GM19043 (cell line): ENCODE results near the gene APPBP2.
"Not testable (repeated sequence)": the region's sequence is repeated elsewhere in the genome, so short reads cannot be mapped to it uniquely, and the experiment has no call there.

Source experiments
- ATAC-seq: cut with Tn5 transposase; IDR thresholded peaks from one replicate; pipeline ENCODE4 v1.9.1; 2021; ENCODE audit warnings: low read depth; ENCODE audit not compliant: unreplicated experiment

APPBP2 gene

DNA sequence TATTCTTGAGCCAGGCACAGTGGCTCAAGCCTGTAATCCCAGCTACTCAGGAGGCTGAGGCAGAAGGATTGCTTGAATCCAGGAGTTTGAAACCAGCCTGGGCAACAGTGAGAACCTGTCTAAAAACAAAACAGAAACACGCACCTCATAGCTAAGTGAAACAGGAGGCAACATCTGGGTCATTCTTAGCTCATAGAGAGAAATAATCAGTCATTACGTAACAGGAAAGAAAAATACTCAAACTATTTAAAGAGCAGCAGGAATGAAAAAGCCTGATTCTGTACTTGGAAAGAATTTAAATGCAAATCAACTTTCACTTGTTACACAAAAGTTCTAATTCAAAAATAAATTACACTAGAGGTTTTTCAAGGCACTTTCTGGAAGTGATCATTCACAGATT, 86.5 kb downstream of the APPBP2 start:
- ATAC-seq = no peak

DNA sequence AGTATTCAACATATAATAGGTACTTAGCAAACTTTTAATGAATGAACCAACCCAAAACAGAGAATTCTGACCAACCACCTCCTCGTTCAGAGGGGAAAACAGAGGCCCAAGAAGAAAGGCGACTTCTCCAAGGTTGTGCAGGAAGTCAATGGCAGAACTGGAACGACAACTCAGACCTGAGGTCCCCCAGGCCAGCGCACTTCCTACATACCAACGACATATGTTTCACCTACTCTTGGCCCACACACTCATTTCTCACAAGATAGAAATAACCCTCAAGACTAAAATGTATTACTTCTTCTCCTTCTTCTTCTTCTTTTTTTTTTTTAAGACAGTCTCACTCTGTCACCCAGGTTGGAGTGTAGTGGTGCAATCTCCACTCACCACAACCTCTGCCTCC, 89.4 kb downstream of the APPBP2 start:
- no peak for ATAC-seq

DNA sequence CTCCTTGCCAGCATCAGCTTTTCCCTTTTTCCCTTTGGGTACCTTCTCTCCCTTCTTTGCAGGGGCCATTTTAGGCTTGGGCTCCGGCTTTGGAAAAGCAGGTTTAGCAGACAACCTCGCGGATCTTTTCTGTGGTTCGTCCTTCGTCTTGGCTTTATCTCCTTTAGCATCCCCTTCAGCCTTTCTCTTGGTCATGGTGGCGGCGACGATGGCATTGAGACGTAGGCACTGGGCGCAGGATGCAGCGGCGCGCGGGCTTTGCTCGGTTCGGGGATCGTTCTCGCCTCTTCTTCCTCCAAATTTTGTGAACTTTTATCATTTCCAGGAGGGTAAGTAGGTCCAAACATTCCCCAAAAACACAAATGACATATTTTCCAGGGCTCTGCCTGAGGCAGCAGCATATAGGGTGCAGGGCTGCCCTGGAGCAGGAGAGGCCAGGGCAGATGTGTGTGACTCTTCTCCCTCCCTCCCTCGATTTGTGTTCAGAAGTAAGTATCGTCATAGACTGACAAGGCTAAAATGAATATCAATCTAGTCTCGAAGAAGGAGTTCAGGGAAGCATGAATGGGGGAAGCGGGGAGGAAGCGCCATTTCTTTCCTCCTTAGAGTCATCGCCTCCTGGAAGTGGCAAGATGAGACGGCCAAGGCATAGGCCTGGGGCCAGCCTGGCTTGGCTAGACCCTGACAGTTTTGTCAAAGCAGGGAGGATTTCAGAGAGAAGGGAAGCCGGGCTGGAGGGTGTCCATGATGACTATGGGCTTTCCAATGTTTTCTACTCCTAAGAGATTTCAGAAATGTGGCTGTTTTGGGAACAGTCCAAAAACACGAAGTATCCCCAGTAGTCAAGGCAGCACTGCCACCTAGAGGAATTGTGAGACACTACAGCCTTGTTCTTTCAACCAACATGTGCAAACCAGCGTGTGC, 90.5 kb downstream of the APPBP2 start:
- no peak for ATAC-seq

DNA sequence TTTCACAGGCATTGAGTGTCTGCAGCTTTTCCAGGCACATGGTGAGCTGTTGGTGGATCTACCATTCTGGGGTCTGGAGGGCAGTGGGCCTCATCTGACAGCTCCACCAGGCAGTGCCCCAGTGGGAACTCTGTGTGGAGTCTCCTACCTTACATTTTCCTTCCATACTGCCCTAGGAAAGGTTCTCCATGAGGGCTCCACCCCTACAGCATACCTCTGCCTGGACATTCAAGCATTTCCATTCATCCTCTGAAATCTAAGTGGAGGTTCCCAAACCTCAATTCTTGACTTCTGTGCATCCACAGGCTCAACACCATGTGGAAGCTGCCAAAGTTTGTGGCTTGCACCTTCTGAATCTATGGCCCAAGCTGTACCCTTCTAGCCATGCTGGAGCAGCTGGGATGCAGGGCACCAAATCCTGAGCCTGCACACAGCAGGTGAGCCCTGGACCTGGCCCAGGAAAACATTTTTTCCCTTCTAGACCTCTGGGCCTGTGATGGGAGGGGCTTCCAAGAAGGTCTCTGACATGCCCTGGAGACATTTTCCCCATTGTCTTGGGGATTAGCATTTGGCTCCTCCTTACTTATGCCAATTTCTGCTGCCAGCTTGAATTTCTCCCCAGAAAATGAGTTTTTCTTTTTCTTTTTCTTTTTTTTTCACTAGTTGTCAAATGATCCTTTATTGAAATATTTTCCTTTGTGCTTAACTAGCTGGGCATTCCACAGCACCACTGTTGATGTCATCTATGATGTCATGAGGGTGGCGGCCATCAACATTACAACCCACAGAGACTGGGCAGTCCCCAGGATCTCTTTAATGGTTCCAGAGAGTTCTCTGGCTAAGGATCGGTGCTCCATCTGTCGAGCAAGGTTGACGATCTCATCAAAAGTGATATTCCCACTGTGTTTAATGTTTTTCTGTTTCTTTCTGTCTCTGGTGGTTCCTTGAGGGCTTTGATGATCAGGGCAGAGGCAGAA, 92.7 kb downstream of the APPBP2 start:
- not testable (repeated sequence) for ATAC-seq

DNA sequence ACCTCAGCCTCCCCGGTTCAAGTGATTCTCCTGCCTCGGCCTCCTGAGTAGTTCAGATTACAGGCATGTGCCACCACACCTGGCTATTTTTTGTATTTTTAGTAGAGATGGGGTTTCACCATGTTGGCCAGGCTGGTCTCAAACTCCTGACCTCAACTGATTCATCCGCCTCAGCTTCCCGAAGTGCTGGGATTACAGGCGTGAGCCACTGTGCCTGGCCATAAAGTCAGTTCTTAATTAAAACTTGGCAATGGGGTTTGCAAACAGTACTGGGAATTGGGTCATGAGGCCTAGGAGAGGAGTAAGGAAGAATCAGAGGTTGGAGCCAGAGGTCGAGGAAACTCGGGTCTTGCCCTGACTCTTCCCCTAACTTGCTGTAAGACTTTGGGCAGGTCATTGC, 95.5 kb downstream of the APPBP2 start:
- not testable (repeated sequence) for ATAC-seq

DNA sequence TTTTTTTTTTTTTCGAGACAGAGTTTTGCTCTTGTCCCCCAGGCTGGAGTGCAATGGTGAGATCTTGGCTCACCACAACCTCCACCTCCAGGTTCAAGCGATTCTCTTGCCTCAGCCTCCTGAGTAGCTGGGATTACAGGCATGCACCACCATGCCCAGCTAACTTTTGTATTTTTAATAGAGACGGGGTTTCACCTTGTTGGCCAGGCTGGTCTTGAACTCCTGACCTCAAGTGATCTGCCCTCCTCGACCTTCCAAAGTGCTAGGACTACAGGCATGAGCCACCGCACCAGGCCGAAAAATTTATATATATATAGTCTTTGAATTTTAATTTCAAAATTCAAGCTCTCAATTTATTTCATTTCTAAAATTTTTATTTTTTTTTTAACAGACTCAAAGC, 97.6 kb downstream of the APPBP2 start:
- not testable (repeated sequence) for ATAC-seq

DNA sequence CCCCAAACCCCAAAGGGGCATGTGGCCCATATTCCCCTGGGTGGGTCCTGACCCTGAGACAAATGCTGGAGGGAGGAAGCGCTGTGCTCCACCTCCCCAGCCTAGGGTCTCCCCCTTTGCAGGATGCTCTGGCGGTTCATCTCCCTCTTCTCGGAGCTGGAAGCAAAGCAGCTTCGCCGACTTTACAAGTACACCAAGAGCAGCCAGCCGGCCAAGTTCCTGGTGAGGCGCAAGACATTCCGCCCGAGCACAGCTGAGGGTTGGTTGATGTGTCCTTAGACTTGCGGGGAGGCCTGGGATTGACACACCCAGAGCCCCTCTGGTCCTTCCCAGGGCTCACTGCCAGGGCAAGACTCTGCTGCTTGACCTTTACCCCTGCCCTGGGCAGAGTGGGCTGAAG, 99.4 kb downstream of the APPBP2 start:
- ATAC-seq = no peak

DNA sequence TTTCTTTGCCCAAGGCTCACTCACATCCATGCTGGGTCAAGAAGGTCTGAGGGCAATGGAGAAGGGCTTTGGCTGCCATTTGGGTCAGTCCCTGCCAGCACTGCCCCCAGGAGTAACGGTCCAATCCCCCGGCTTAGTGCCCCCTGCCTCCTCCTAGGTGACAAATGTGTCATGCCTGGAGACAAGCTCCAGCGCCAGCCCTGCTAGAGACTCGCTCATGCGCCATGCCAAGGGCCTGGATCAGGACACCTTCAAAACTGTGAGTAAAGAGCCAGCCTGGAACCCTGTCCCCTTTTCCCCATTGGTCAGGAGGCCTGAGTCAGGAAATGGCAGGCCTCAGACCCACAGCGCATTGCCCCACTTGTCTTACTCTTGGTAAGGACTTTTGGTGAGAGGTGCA, 100.4 kb downstream of the APPBP2 start:
- ATAC-seq = no peak

DNA sequence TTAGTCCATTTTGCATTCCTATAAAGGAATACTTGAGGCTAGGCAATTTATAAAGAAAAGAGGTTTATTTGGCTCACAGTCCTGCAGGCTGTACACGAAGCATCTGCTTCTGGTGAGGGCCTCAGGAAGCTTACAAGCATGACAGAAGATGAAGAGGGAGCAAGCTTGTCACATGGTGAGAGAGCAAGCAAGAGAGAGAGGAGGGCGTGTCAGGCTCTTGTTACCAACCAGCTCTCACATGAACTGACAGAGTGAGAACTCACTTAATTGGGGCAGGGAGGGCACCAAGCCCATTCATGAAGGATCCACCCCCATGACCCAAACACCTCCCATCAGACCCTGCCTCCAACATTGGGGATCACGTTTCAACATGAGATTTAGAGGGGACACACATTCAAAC, 102.2 kb downstream of the APPBP2 start:
- ATAC-seq = no peak

DNA sequence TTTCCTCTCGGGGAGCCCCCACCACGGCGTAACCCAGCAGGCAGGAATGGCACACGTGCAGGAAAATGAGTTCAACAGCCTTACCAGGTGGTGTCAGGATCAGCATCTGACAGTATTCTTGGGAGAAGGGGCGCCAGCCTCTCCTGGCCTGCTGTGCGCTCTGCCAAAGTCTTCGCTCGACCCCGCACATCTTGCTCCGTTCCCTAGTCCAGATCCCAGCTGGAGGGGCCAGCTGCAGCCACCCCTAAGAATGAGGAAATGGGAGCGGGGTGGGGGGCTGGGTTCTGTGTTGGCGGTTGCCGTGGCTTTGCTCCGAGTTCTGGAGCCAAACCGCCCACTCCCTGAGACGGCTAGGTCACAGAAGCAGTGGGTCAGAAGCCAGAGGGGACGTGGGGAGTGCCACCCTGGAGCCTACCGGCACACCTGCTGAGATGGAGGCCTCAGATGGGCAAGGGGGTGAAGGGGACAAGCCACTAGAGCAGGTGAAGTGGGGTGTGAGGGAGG, 103.8 kb downstream of the APPBP2 start, which contains the start of gene CHCT1:
CHCT1 (plus strand) TSS at position 328 of the 504 bp plus-strand sequence; CDS start at position 432, 104 bp downstream.
- no peak for ATAC-seq

DNA sequence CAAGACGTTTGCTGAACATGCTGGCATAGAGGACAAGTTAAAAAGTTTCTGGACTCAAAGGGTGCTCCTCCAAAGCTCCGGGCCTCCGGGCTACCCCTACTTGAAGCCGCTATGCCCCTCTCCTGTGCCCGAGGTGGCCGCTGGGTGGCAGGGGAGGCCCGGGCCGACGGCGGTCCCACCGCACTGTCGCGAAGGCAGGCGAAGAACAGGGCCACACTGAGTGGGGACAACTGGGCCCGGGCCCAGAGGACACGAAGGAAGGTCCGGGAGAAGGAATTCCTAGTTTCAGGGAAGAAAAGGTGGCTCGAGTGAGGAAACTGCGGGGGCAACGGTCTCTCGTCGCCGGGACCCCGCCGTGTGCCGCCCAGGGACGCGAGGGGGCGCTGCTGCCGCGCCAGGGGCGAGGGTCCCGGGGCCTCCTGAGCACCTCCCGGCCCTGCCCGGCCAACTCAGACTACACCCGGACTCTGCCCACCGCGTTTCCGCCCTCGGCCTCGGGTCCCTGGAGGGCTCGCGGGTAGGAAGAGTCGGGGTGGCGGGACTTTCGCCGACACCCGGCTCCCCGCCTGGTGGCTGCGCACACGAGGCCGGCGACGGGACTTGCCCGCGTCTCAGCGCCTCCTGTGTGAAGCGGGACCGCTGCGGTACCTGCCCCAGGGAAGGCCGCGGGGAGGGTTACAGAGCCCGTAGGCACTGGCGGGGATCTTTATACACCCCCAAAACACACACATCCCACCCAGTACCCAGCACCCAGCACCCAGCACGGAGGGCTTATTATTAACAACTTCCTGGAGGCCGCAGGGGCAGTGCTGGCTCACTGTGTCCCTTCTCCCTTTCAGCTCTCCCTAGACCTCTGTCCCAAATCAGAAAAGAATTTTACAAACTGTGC, 104.5 kb downstream of the APPBP2 start:
- ATAC-seq = peak; percentile 84

DNA sequence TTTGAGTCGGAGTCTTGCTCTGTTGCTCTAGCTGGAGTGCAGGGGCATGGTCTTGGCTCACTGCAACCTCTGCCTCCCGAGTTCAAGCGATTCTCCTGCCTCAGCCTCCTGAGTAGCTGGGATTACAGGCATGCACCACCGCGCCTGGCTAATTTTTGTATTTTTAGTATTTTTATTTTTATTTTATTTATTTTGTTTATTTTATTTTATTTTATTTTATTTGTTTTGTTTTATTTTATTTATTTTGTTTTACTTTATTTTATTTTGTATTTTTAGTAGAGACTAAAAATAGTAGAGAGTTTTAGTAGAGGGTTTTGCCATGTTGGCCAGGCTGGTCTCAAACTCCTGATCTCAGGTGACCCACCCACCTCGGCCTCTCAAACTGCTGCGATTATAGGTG, 106.2 kb downstream of the APPBP2 start:
- ATAC-seq = not testable (repeated sequence)

DNA sequence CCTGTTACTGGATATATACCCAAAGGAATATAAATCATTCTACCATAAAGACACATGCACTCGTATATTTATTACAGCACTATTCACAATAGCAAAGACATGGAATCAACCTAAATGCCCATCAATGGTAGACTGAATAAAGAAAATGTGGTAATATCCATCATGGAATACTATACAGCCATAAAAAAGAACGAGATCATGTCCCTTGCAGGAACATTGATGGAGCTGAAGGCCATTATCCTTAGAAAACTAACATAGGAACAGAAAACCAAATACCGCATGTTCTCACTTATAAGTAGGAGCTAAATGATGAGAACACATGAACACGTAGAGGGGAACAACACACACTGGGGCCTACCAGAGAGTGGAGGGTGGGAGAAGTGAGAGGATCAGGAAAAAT, 107.0 kb downstream of the APPBP2 start:
- not testable (repeated sequence) for ATAC-seq

DNA sequence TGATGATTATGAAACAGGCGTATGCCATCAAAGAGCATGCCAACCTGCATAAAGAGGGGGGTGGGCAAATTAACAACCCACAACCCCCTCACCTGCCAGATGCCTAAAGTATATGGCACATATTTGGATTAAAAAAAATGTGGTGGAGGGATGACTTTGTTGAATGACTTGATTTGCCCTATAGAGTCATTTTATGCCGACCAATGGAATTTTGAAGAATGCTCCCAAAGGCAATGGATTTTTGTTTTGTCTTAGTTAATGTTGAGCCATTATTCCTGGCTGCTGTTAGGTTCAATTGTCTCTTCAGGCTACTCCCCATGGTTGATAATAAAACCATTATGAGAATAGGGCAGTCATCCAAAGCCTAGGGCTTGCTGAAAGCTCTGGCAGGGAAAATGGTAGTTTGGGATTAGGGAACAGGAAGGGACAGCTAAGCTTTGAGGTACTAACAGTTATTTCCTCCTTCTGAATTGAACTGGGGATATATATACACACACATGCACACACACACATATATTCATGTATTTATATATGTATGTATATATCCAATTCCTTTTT, 109.6 kb downstream of the APPBP2 start:
- no peak for ATAC-seq

DNA sequence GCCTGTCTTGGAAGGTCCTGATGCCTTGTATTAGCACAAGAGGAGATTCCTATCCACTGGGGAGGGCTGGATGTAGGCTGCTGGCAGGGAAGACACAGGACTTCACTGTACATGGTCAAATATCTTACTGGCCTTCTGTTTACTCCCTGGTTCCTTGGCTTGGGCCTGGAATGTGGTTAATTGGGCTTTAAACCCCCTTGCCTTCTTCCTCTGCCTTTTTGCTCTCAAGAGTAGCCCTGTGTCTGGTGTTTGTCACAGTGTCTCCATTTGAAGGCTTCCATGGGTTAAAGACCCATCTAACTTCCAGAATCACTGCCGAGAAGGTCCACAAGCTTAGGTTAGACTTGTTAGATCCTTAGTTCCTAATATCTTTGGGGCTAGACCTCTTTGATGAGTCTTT, 110.9 kb downstream of the APPBP2 start:
- no peak for ATAC-seq

DNA sequence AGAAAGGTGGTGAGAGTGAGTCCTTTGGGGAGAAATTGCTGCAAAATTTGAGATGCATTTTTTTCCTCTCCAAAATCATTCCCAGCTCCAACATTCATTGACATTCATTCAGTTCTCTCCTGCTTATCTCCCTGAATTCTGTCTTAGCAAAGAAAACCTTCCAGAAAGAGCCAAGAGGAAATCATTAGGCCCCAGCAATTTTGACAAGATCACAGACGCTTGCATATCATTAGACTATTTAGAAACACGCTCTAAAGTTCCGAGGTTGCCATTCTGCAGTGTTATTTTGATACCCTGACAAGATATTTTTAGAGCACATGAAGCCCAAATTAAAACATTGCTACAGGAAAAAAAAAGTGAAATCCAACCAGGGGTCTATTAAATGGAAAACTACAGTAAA, 113.3 kb downstream of the APPBP2 start:
- ATAC-seq = no peak

DNA sequence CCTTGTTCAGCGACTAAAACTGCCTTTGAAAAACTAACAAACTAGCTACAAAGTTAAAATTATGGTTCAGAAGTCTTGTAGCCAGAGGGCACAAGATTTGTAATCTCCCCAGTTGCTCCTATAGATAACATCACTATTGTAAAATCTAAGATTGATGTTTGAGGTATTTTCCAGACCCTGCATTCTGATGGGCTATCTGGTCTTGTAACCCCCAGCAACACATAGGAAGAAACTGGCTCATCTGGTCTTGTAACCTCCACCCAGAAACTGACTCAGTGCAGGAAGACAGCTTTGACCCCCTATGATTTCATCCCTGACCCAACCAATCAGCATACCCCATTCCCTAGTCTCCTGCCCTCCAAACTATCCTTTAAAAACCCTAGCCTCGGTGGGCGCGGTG, 116.0 kb downstream of the APPBP2 start:
- no peak for ATAC-seq

DNA sequence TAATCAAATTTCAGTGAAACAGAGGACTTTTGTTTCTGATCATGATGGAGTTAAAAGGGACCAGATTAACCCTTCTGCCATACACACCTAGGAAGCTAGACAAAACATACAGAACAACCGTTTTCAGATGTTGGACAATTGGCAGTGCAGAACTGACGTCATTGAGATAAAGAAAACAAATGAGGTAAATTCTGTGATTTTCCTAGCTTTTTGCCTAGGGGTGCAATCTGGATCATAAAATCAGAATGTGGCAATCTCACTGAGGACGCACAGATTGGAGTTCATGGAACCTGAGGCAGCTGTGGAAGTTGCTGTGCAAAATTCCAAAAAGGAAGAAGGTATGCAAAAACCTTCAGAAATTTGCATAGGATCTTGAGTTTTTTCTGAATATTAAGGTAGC, 119.2 kb downstream of the APPBP2 start:
- no peak for ATAC-seq

DNA sequence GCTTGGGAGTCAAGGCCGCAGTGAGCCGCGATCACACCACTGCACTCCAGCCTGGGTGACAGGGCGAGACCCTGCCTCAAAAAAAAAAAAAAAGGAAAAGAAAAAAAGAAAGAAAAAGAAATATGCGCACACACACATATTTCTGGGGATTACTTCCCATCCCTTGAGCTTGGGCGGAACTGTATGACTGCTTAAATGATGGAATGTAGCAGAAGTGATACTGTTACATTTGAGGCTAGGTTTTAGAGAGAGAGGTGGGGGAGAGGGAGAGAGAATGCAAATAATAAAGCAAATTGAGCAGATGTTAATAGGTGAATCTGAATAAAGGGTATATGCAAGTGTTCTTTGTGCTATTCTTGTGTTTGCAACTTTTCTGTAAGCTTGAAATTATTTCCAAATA, 122.1 kb downstream of the APPBP2 start:
- ATAC-seq = no peak

DNA sequence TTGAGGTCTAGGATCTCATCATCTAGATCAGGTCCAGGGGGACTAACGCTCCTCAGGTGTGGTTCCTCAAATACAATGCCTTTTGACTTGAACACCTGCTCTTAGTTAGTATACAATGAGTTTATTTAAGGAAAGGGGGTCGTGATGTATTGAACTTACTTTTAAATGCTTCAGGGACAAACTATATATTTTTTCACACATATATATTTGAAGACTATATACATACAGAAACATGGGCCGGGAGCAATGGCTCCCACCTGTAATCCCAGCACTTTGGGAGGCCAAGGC, 122.6 kb downstream of the APPBP2 start:
- ATAC-seq = no peak
